Caki2 (cell line): ENCODE measurements around the gene C1orf87. TPM values are rescaled to one million over a fixed set of nuclear protein-coding genes. Genes with fewer than 3 reads are reported as not detected.
A peak's percentile ranks its signal among the peaks of the same experiment; 100 is the strongest.

ENCODE experiments used
- DNase-seq: peaks from one replicate; pipeline ENCODE4 v3.0.0-alpha.2; 2015; ENCODE audit warnings: low read depth
- in situ Hi-C: cut with HindIII; loops from 2 replicates; pipeline ENCODE4 v1.10.0; 2016; ENCODE audit warnings: low sequenced_read_pairs, low pct_unique_long_range_greater_than_20kb, mixed read lengths
- total RNA-seq: library from RNA; depleted of rRNA; stranded (reverse); fragments of >200 nt; shearing (Covaris generic); gene quantifications from 2 replicates; pipeline ENCODE4 v1.2.3, GENCODE V29; 2014; ENCODE audit warnings: low replicate concordance

Gene C1orf87
- total RNA-seq, 1 experiment from 2014 or later = not detected

DNA sequence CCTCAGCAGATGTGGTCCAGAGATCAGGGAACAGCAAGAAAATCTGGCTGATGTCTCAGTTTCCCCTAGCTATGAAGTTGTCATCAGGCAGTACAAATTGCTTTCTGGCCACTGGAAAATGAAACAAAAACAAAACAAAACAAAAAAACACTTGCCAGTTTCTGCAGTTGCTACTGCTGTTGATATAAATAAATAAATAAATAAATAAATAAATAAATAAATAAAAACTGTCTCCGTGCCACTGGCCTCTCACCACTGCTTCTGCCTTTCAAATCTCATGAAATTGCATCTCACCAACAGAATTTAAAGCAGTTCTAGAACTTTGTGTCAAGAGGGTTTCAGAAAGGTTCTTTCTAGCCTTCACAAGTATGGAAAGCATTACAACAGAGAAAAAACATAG is 62.9 kb downstream of the C1orf87 start:
- DNase-seq = no peak
- in situ Hi-C loops = no loop called here

DNA sequence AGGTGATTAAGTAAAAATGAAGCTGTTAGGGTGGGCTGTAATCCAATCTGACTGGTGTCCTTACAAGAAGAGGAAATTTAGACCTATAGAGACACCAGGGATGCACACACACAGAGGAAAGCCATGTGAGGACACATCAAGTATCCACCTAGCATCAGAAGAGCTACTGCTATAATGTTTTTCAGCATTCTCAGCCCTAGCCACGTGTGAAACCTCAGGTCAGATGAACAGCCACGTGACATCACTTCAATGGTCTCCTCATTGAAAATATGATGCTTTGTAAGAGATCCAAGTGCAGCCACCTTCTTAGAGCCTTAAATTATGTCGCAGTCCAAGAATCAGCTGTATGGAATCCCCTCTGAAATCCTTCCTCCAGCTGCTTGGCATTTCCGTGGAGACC is 65.1 kb downstream of the C1orf87 start:
- in situ Hi-C loops = no loop called here
- DNase-seq = no peak

DNA sequence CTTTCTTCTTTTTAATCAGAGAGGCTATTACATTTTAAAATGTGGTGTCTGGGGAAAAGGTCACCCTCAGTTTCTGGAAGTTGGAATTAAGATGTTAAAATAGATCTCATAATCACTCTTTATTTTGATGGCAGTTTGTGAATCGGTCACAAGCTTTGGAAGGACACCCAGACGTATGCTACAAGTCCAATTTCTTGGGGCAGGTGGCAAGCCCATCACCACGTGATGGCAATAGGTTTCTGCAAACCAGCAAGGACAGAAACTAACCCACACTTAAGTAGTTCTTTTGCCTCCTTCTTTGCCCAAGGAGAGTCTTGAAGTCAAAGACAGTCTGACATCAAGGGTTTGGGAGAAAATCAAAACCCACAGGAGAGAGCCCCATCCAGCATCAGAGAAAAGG is 72.9 kb downstream of the C1orf87 start:
- in situ Hi-C loops = no loop called here
- DNase-seq = no peak

DNA sequence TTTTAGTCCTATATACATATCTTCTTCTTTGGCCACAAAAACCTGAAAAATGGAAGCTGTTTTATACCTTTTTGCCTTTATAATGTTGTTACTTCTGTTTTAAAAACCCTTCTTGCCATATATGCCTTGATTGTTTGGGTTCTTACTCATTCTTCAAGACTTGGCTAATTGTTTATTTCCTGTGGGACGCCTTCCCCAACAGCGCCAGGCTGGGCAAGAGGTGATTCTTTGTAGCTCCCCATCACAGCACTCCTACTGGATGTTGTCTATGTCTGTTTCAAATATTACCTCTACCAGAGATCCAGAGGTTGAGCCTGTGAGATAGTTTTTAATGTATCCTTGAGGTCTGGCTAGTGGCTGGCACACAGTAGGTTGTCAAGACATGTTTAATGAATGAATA is 73.8 kb downstream of the C1orf87 start:
- DNase-seq = no peak
- in situ Hi-C loops = no loop called here

- no peak for DNase-seq
- in situ Hi-C loops = no loop called here
These were observed 74.6 kb downstream of the C1orf87 start for GRCh38 chr1:59999006-59999405.

DNA sequence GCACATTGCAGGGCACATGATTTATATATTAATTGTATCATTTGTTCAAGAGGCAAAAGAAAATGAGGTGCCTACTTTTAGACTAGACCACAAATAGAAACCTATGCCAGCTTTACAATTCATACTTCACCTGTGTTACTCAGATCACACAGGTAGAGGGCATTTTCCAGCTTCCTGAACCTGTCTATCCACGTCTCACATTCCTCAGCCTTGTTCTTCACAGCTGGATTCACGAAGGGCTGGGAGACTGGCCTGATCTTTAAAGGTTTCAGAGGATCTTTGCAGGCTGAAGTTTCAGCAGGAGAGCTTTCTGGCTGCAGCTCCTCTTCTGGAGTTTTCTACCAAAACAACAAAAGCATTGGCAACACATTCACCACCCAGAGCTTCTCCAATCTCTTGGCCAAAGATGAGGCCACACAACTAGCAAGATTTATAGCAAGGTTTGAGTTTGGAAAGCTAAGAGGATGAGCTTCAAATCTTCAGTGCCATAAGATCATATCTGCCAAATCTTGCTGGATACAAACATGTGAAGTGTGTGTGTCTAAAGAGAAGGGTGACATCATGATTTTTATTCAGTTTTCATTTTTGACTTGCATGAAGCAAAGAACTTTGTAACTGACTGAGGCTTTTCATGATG is 76.0 kb downstream of the C1orf87 start:
- no peak for DNase-seq
- in situ Hi-C loops = no loop called here

- peak; percentile 61 for DNase-seq
- in situ Hi-C loops = no loop called here
These were observed 79.0 kb downstream of the C1orf87 start for GRCh38 chr1:59994302-59995198.

DNA sequence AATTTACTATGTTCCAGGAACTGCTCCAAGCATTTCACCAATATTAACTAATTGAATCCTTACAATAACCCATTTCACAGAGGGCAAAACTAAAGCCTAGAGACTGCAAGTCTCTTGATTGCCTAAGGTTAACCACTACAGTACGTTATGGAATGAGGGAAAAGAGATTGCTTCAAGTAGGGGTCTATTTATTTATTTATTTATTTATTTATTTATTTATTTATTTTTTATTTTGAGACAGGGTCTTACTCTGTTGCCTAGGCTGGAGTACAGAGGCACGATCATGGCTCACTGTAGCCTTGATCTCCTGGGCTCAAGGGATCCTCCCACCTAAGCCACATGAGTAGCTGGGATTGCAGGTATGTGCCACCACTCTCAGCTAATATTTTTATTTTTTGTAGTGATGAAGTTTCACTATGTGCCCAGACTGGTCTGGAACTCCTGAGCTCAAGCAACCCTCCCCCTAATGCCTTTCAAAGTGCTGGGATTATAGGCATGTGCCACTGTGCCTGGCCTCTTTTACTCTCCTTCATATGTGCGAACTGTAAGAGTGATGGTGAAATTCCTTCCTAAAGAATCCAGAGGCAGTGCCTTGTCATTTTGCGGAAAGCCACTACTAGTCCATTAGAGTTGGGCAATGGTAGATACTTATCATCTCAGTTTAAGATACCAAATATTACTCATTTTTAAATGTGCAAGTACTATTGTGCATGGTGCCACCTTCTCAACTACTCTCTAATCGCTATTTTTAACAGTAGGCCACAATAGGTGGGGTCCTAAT is 81.3 kb downstream of the C1orf87 start:
- in situ Hi-C loops = no loop called here
- DNase-seq = no peak

DNA sequence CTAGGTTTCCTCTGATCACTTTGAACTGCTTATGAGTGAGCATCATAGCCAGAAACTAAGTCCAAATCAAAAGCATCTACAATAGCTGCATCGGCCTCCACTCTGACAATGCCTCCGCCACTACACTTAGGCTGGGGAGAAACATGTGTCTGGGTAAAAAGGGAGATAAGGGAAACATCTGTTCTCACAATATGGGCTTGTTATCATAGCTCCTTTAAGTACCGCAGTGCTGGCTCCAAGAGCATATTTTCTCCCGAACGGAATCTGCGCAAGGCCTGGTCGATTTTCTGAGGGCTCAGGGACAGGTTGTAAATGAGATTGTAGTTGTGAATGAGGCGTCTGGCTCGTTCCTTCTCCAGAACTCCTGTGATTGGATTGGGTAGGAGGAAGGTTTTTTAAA is 83.1 kb downstream of the C1orf87 start:
- no peak for DNase-seq
- in situ Hi-C loops = no loop called here

DNA sequence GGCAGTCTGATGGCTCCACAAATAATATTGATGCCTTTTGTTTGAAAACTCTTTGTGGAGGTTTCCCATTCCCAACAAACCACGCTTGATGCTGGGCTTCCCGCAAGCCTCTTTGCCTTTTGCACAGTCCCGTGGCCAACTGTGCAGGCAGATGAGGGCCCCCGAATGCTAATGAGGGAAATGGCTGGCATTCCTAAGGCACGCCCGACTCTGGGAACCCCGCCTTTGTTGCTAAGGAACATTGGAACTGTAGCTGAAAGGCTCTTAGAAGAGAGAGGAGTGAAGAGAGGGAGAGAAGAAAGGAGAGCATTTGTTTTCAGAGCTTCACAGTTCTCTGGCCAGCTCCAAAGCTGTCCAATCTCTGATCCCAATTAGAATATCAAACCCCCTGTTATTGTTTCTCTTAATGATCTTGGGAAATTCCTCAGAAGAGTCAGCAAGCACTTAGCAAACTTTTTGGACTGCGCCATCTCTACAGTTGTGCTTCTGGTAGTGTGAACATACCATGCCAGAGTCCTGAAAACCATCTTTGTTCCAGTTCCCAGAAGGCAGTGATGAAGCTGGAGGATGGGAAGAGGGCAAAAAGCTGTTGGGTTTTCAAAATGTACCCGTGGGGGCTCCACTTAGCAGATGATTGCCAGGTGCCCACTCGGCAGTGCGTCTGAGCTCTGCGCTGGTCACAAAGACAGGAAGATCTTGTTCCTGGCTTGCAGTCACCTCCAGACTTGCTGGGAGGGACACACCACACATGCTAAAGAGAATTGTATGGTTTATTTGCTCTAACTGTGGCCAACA is 86.9 kb downstream of the C1orf87 start:
- in situ Hi-C loops = no loop called here
- no peak for DNase-seq

DNA sequence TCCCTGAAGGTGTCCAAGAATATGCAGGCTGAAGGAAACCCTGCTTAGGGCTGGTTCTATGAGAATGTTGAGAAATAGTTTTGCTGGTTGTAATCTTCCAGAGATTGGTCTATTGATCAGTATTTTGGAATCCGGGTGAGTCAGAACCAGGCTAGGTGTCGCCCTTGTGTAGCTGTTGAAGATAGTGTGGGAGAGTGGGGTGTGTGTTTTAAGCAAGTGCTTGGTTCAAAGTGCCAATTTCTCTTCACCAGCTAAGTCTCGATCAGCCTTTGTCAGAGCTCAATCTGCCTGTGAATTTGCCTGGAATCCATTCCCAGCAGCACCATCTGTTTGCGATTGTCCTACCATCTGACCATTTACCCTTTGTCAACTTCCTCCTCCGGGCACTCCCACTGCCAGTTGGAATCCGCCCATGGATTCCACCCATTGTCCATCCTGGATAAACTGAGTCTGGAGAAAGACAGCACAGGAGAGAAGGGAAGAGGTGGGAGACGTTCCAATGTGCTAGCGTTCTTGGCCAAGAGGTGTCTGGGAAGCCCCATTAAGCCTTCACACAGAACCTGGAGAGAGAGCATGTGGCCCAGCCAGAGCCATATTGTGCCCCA is 87.6 kb downstream of the C1orf87 start:
- in situ Hi-C loops = no loop called here
- no peak for DNase-seq

- no peak for DNase-seq
- in situ Hi-C loops = no loop called here
These were observed 93.9 kb downstream of the C1orf87 start for GRCh38 chr1:59979666-59980065.

- in situ Hi-C loops = no loop called here
These were observed 95.1 kb downstream of the C1orf87 start for GRCh38 chr1:59978511-59978910.

GRCh38 chr1:59978026-59978425 is 95.5 kb downstream of the C1orf87 start:
- in situ Hi-C loops = no loop called here
- DNase-seq = no peak

More at GRCh38 chr1:59978511-59978910, 95.1 kb downstream of the C1orf87 start:
- no peak for DNase-seq

DNA sequence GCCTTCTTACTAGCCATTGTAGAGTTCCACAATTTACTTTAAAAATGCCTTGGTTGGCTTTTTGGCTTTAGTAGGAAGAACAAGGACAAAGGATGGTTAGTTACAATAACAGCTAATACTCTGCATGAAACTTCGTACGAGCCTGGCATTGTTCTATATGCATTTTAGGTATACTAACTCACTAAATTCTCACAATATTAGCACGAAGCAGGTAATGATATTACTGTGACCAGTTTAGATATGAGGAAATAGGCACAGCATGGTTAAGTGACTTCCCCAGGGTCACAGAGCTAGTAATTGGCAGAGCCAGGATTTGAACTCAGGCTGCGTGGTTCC is 96.5 kb downstream of the C1orf87 start:
- in situ Hi-C loops = no loop called here
- no peak for DNase-seq

DNA sequence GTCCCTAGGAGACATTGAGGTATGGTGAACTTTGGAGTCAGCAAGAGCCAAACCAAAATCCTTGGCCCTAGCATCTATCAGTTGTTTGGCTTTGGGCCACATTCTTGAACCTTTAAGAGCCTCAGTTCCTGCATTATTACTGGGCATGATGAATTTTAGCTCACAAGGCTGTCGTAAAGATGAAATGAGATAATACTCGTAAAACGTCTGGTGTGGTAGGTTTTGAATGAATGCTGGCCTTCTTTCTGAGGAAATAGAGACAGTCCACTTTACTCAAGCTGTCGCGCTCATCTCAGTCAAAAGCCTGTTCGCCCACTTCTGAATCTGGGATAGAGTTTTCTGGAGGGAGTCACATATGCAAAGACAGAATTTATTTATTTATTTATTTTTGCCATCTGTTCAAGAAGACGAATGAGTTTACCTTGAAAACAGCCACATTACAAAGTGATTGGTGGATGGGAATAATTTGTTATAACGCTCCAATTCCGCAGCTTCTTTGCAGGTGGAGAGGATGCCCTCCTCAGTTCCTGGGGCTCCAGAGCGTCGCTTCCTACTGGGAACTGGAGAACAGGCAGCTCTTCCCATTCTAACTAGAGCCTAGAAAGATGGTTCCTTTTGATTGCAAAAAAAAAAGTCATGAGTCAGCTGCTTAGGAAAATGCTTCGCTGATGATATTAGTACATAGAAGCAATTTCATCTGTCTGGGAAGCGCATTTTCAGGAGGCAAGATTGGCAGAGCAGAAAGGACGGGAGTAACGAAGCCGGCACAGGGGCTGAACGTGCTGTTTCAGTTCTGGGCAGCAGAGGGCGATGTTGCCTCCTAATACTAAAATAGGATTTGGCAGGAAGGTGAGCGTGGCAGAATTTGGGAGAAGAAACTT is 97.1 kb downstream of the C1orf87 start:
- peak; percentile 27 for DNase-seq
- in situ Hi-C loops = no loop called here

GRCh38 chr1:59973719-59974118 is 99.9 kb downstream of the C1orf87 start:
- in situ Hi-C loops = no loop called here

More at GRCh38 chr1:59973719-59974118, 99.9 kb downstream of the C1orf87 start:
- DNase-seq = no peak
